ENCODE results near the gene VSIG10L2. TPM values are rescaled to one million over a fixed set of nuclear protein-coding genes. Genes with fewer than 3 reads are reported as not detected.
"Not testable (repeated sequence)": the region's sequence is repeated elsewhere in the genome, so short reads cannot be mapped to it uniquely, and the experiment has no call there.

The VSIG10L2 gene
- polyA plus RNA-seq, 4 donors, result 0.01 to 0.10 TPM; not detected in 2

GRCh38 chr11:125976156-125976555 is 30.3 kb downstream of the VSIG10L2 start:
- Histone ChIP-seq H3K9me3 (ENCODE audit: control insufficient read depth in 2 of 2, insufficient read depth in 1 of 2, low read depth in 1 of 2, low read length in 1 of 2) (no peaks in the 10 kb centered on the region), H3K4me3 (ENCODE audit: low read depth in 1 of 3, low read length in 3 of 3) (no peak overlapping the region), H3K36me3 (ENCODE audit: control insufficient read depth in 3 of 3, insufficient read depth in 2 of 3, low read depth in 1 of 3, low read length in 3 of 3) (peaks cover 0 to under 1% (median 0%) of the 10 kb centered on the region in 3 donors), H3K27ac (ENCODE audit: low read depth in 1 of 3, low read length in 2 of 3) (no peak overlapping the region), H3K27me3 (ENCODE audit: control insufficient read depth in 3 of 3, insufficient read depth in 3 of 3, low read length in 3 of 3) (no peaks in the 10 kb centered on the region), H3K4me1 (ENCODE audit: control insufficient read depth in 3 of 3, insufficient read depth in 2 of 3, low read depth in 1 of 3, low read length in 2 of 3) (peaks cover 0 to 16% (median 0%) of the 10 kb centered on the region in 3 donors)
- FAIRE-seq (no peak), DNase-seq (no peak)

- H3K4me3 ChIP-seq (ENCODE audit: low read depth in 1 of 3, low read length in 3 of 3), result no peak overlapping the region
- peaks cover 0 to 2% (median 0%) of the 10 kb centered on the region in 3 donors for H3K36me3 ChIP-seq (ENCODE audit: control insufficient read depth in 3 of 3, insufficient read depth in 2 of 3, low read depth in 1 of 3, low read length in 3 of 3)
- H3K9me3 ChIP-seq (ENCODE audit: control insufficient read depth in 2 of 2, insufficient read depth in 1 of 2, low read depth in 1 of 2, low read length in 1 of 2), result no peaks in the 10 kb centered on the region
- no peak for DNase-seq
- H3K27me3 ChIP-seq (ENCODE audit: control insufficient read depth in 3 of 3, insufficient read depth in 3 of 3, low read length in 3 of 3), result no peaks in the 10 kb centered on the region
- H3K27ac ChIP-seq (ENCODE audit: low read depth in 1 of 3, low read length in 2 of 3), result no peak overlapping the region
- peaks cover 0 to 12% (median 0%) of the 10 kb centered on the region in 3 donors for H3K4me1 ChIP-seq (ENCODE audit: control insufficient read depth in 3 of 3, insufficient read depth in 2 of 3, low read depth in 1 of 3, low read length in 2 of 3)
- WGBS, 3 donors, result 89 to 90% (median 89%) methylated on average over 3 of the region's 3 CpGs
- no peak for FAIRE-seq
Observed at GRCh38 chr11:125977333-125977732, 31.5 kb downstream of the VSIG10L2 start.

- Histone ChIP-seq H3K4me3 (ENCODE audit: low read depth in 1 of 3, low read length in 3 of 3) (no peak overlapping the region), H3K9me3 (ENCODE audit: control insufficient read depth in 2 of 2, insufficient read depth in 1 of 2, low read depth in 1 of 2, low read length in 1 of 2) (no peaks in the 10 kb centered on the region), H3K27ac (ENCODE audit: low read depth in 1 of 3, low read length in 2 of 3) (no peak overlapping the region), H3K36me3 (ENCODE audit: control insufficient read depth in 3 of 3, insufficient read depth in 2 of 3, low read depth in 1 of 3, low read length in 3 of 3) (peaks cover 0 to 2% (median 0%) of the 10 kb centered on the region in 3 donors), H3K4me1 (ENCODE audit: control insufficient read depth in 3 of 3, insufficient read depth in 2 of 3, low read depth in 1 of 3, low read length in 2 of 3) (peaks cover 0 to 8% (median 0%) of the 10 kb centered on the region in 3 donors), H3K27me3 (ENCODE audit: control insufficient read depth in 3 of 3, insufficient read depth in 3 of 3, low read length in 3 of 3) (peaks cover 0 to 1% (median 0%) of the 10 kb centered on the region in 3 donors)
- FAIRE-seq, result no peak
- no peak for DNase-seq
- WGBS, 3 donors, result 70 to 95% (median 77%) methylated on average over 6 of the region's 6 CpGs
Observed at GRCh38 chr11:125978181-125978716, 32.4 kb downstream of the VSIG10L2 start.

- peaks cover 0 to 8% (median 0%) of the 10 kb centered on the region in 3 donors for H3K4me1 ChIP-seq (ENCODE audit: control insufficient read depth in 3 of 3, insufficient read depth in 2 of 3, low read depth in 1 of 3, low read length in 2 of 3)
- H3K4me3 ChIP-seq (ENCODE audit: low read depth in 1 of 3, low read length in 3 of 3), result no peak overlapping the region
- H3K27ac ChIP-seq (ENCODE audit: low read depth in 1 of 3, low read length in 2 of 3), result no peak overlapping the region
- H3K36me3 ChIP-seq (ENCODE audit: control insufficient read depth in 3 of 3, insufficient read depth in 2 of 3, low read depth in 1 of 3, low read length in 3 of 3), result peaks cover 0 to 2% (median 0%) of the 10 kb centered on the region in 3 donors
- FAIRE-seq (no peak), DNase-seq (peak in 1 of 2 donors; percentile 10)
- H3K9me3 ChIP-seq (ENCODE audit: control insufficient read depth in 2 of 2, insufficient read depth in 1 of 2, low read depth in 1 of 2, low read length in 1 of 2), result no peaks in the 10 kb centered on the region
- WGBS, 3 donors, result 77 to 93% (median 84%) methylated on average over 3 of the region's 3 CpGs
- H3K27me3 ChIP-seq (ENCODE audit: control insufficient read depth in 3 of 3, insufficient read depth in 3 of 3, low read length in 3 of 3), result peaks cover 0 to 3% (median 0%) of the 10 kb centered on the region in 3 donors
Observed at GRCh38 chr11:125978778-125979407, 33.0 kb downstream of the VSIG10L2 start.

GRCh38 chr11:125979511-125979910 is 33.7 kb downstream of the VSIG10L2 start:
- FAIRE-seq (no peak), DNase-seq (no peak)
- Histone ChIP-seq H3K4me3 (ENCODE audit: low read depth in 1 of 3, low read length in 3 of 3) (no peak overlapping the region), H3K4me1 (ENCODE audit: control insufficient read depth in 3 of 3, insufficient read depth in 2 of 3, low read depth in 1 of 3, low read length in 2 of 3) (peaks cover 0 to 8% (median 0%) of the 10 kb centered on the region in 3 donors), H3K27ac (ENCODE audit: low read depth in 1 of 3, low read length in 2 of 3) (no peak overlapping the region), H3K27me3 (ENCODE audit: control insufficient read depth in 3 of 3, insufficient read depth in 3 of 3, low read length in 3 of 3) (peaks cover 0 to 3% (median 0%) of the 10 kb centered on the region in 3 donors), H3K36me3 (ENCODE audit: control insufficient read depth in 3 of 3, insufficient read depth in 2 of 3, low read depth in 1 of 3, low read length in 3 of 3) (peaks cover 0 to 2% (median 0%) of the 10 kb centered on the region in 3 donors), H3K9me3 (ENCODE audit: control insufficient read depth in 2 of 2, insufficient read depth in 1 of 2, low read depth in 1 of 2, low read length in 1 of 2) (no peaks in the 10 kb centered on the region)
- 87 to 92% (median 89%) methylated on average over 3 of the region's 3 CpGs for WGBS, 3 donors

GRCh38 chr11:125980436-125980835 is 34.6 kb downstream of the VSIG10L2 start:
- Histone ChIP-seq H3K27ac (ENCODE audit: low read depth in 1 of 3, low read length in 2 of 3) (no peak overlapping the region), H3K9me3 (ENCODE audit: control insufficient read depth in 2 of 2, insufficient read depth in 1 of 2, low read depth in 1 of 2, low read length in 1 of 2) (no peaks in the 10 kb centered on the region), H3K4me3 (ENCODE audit: low read depth in 1 of 3, low read length in 3 of 3) (no peak overlapping the region), H3K27me3 (ENCODE audit: control insufficient read depth in 3 of 3, insufficient read depth in 3 of 3, low read length in 3 of 3) (peaks cover 0 to 3% (median 0%) of the 10 kb centered on the region in 3 donors), H3K36me3 (ENCODE audit: control insufficient read depth in 3 of 3, insufficient read depth in 2 of 3, low read depth in 1 of 3, low read length in 3 of 3) (peaks cover 0 to 2% (median 0%) of the 10 kb centered on the region in 3 donors), H3K4me1 (ENCODE audit: control insufficient read depth in 3 of 3, insufficient read depth in 2 of 3, low read depth in 1 of 3, low read length in 2 of 3) (peaks cover 0 to 8% (median 0%) of the 10 kb centered on the region in 3 donors)
- WGBS, 3 donors, result 89 to 98% (median 94%) methylated on average over 8 of the region's 8 CpGs
- FAIRE-seq (no peak), DNase-seq (no peak)

- H3K27me3 ChIP-seq (ENCODE audit: control insufficient read depth in 3 of 3, insufficient read depth in 3 of 3, low read length in 3 of 3), result peaks cover 0 to 3% (median 0%) of the 10 kb centered on the region in 3 donors
- peaks cover 0 to 2% (median 0%) of the 10 kb centered on the region in 3 donors for H3K36me3 ChIP-seq (ENCODE audit: control insufficient read depth in 3 of 3, insufficient read depth in 2 of 3, low read depth in 1 of 3, low read length in 3 of 3)
- H3K27ac ChIP-seq (ENCODE audit: low read depth in 1 of 3, low read length in 2 of 3), result no peak overlapping the region
- DNase-seq (no peak), FAIRE-seq (no peak)
- peaks cover 0 to 8% (median 0%) of the 10 kb centered on the region in 3 donors for H3K4me1 ChIP-seq (ENCODE audit: control insufficient read depth in 3 of 3, insufficient read depth in 2 of 3, low read depth in 1 of 3, low read length in 2 of 3)
- no peak overlapping the region for H3K4me3 ChIP-seq (ENCODE audit: low read depth in 1 of 3, low read length in 3 of 3)
- H3K9me3 ChIP-seq (ENCODE audit: control insufficient read depth in 2 of 2, insufficient read depth in 1 of 2, low read depth in 1 of 2, low read length in 1 of 2), result no peaks in the 10 kb centered on the region
- WGBS, 3 donors, result 87 to 92% (median 90%) methylated on average over 3 of the region's 3 CpGs
Observed at GRCh38 chr11:125982348-125982730, 36.5 kb downstream of the VSIG10L2 start.

- not testable (repeated sequence) for H3K27ac ChIP-seq (ENCODE audit: low read depth in 1 of 3, low read length in 2 of 3); H3K27me3 ChIP-seq (ENCODE audit: control insufficient read depth in 3 of 3, insufficient read depth in 3 of 3, low read length in 3 of 3); FAIRE-seq; H3K9me3 ChIP-seq (ENCODE audit: control insufficient read depth in 2 of 2, insufficient read depth in 1 of 2, low read depth in 1 of 2, low read length in 1 of 2); H3K36me3 ChIP-seq (ENCODE audit: control insufficient read depth in 3 of 3, insufficient read depth in 2 of 3, low read depth in 1 of 3, low read length in 3 of 3); H3K4me3 ChIP-seq (ENCODE audit: low read depth in 1 of 3, low read length in 3 of 3); H3K4me1 ChIP-seq (ENCODE audit: control insufficient read depth in 3 of 3, insufficient read depth in 2 of 3, low read depth in 1 of 3, low read length in 2 of 3); DNase-seq
- 97 to 99% (median 98%) methylated on average over 6 of the region's 6 CpGs for WGBS, 3 donors
Observed at GRCh38 chr11:125985956-125986355, 40.1 kb downstream of the VSIG10L2 start.
